Psoas muscle (tissue), 8 donors: ENCODE measurements around the gene OSER1. TPM values are rescaled to one million over a fixed set of nuclear protein-coding genes. Genes with fewer than 3 reads are reported as not detected.
A peak's percentile ranks its signal among the peaks of the same experiment; 100 is the strongest.

Experiments used
- ATAC-seq, 4 donors: fragments of 200-7000 bp; cut with Tn5 transposase; one replicate each; pipeline ENCODE4 v1.9.1; 2020; ENCODE audit warnings: moderate library complexity in 3 of 4, mild to moderate bottlenecking in 2 of 4
- DNase-seq, 2 donors: peaks; one replicate each; pipeline ENCODE4 v3.0.0-alpha.2; 2020
- H3K27ac ChIP-seq: fragments of 200-600 bp; one replicate; pipeline ENCODE4 v1.8.0; 2022
- H3K27me3 ChIP-seq, 3 donors: fragments of 200-600 bp in 1 of 3; one replicate each; pipeline versions ENCODE4 v1.6.1 to v1.8.0; 2013 to 2022; ENCODE audit warnings: low read length in 2 of 3, mild to moderate bottlenecking in 2 of 3, moderate library complexity in 1 of 3; ENCODE audit not compliant: insufficient read depth in 3 of 3
- H3K36me3 ChIP-seq, 2 donors: fragments of 200-600 bp in 1 of 2; one replicate each; pipeline versions ENCODE4 v1.6.1 to v1.8.0; 2013 to 2022; ENCODE audit warnings: low read depth in 1 of 2, mild to moderate bottlenecking in 1 of 2, moderate library complexity in 1 of 2; ENCODE audit not compliant: insufficient read depth in 1 of 2
- H3K4me1 ChIP-seq: fragments of 200-600 bp; one replicate; pipeline ENCODE4 v1.8.0; 2022
- H3K4me3 ChIP-seq: fragments of 200-600 bp; one replicate; pipeline ENCODE4 v1.8.0; 2022; ENCODE audit warnings: mild to moderate bottlenecking
- H3K9me3 ChIP-seq: fragments of 200-600 bp; one replicate; pipeline ENCODE4 v1.8.0; 2022
- CTCF ChIP-seq: fragments of 200-600 bp; IDR thresholded peaks from one replicate; pipeline ENCODE4 v1.8.0; 2022; ENCODE audit warnings: antibody characterized with exemption
- WGBS, 3 donors: extraction: QIAGEN DNeasy Blood & Tissue Kit; methylation state at CpG; one replicate each; pipeline versions ENCODE4 v1.1.6 to v1.1.7; 2013; 5-methylcytosine and 5-hydroxymethylcytosine counted together
- intact Hi-C, 2 donors: fragments of 100-400 bp; cut with DNase I; formaldehyde crosslinking; loops; one replicate each; pipeline versions ENCODE4 v1.11.0 to v1.14.2; 2022
- polyA plus RNA-seq, 3 donors: library from polyadenylated mRNA; stranded (reverse); fragments of 200-250 nt; gene quantifications; one replicate each; pipeline ENCODE4 v1.2.3, GENCODE V29; 2013
- total RNA-seq, 4 donors: library from RNA; stranded (reverse); fragmentation: NEBNext Ultra II Directional in 2 of 4; extraction: Animal tissue kit (Norgen Biotek cat#: 25700) in 2 of 4; gene quantifications; one replicate each; pipeline versions ENCODE4 v1.2.1 to v1.2.4, GENCODE V29; 2021 to 2023
- donor health status: healthy with polysubstance abuse.
- donor health status: DM: no; HTN: no; CAD: no; lungs with moderate emphysema.
- donor health status: Bipolar disorder and iron deficiency.
- donor health status: healthy.
- donor health status: DM: yes; HTN: yes; CAD: no.
- donor health status: DM: no; HTN: no; CAD: no.
- donor health status: DM: no; HTN: no; CAD: no.
- donor health status: DM: yes; HTN: yes; CAD: no.

Gene OSER1
- total and polyA plus RNA-seq, 7 donors: 46.0 to 97.6 (median 62.5) TPM

- no peak for ATAC-seq
- intact Hi-C loops: loop anchor here (5.0 to 10.0 kb wide), 5 partner anchors 262 to 672 kb away; partner anchors contain the start of genes TTPAL (in 2 of the 2) and YWHAB (in 1 of the 2)
- Histone ChIP-seq H3K9me3 (no peaks in the 10 kb centered on the region), H3K27ac (no peak overlapping the region), H3K4me1 (peaks cover 22% of the 10 kb centered on the region), H3K27me3 (no peaks in the 10 kb centered on the region), H3K36me3 (no peaks in the 10 kb centered on the region), H3K4me3 (peak overlapping the region; percentile 77)
- TF ChIP-seq CTCF: no peak
- 74 to 84% (median 77%) methylated on average over 4 of the region's 4 CpGs for WGBS, 3 donors
- DNase-seq: no peak
Measured at GRCh38 chr20:44212792-44213191, 2.2 kb upstream of the OSER1 start.

- Histone ChIP-seq H3K36me3 (peaks cover 0 to 2% of the 10 kb centered on the region in 2 donors), H3K4me1 (peaks cover 29% of the 10 kb centered on the region), H3K4me3 (peak overlapping the region; percentile 77), H3K27me3 (no peaks in the 10 kb centered on the region), H3K27ac (peak overlapping the region; percentile 92), H3K9me3 (no peaks in the 10 kb centered on the region)
- no peak for TF ChIP-seq CTCF
- WGBS, 3 donors: 8 to 10% (median 9%) methylated on average over 24 of the region's 24 CpGs
- intact Hi-C loops: loop anchor here (5.0 to 10.0 kb wide), 5 partner anchors 263 to 673 kb away; partner anchors contain the start of genes TTPAL (in 2 of the 2) and YWHAB (in 1 of the 2)
- ATAC-seq (no peak), DNase-seq (no peak)
Measured at GRCh38 chr20:44211177-44212039, 837 bp upstream of the OSER1 start.

- intact Hi-C loops: loop anchor here (5.0 to 10.0 kb wide), 6 partner anchors 265 to 1135 kb away; partner anchors contain the start of genes TTPAL (in 2 of the 2), SDC4 (in 1 of the 2) and YWHAB (in 1 of the 2)
- no peak for TF ChIP-seq CTCF
- H3K9me3 ChIP-seq: no peaks in the 10 kb centered on the region
- 0 to 1% (median 1%) methylated on average over 30 to 31 of the region's 31 CpGs for WGBS, 3 donors
- peaks cover 4 to 17% of the 10 kb centered on the region in 2 donors for H3K36me3 ChIP-seq
- H3K27ac ChIP-seq: peak overlapping the region; percentile 92
- DNase-seq (peak in 1 of 2 donors; percentile 28), ATAC-seq (peak; percentile 4 to 21 (median 18))
- no peaks in the 10 kb centered on the region for H3K27me3 ChIP-seq
- H3K4me3 ChIP-seq: peak overlapping the region; percentile 77
- H3K4me1 ChIP-seq: peaks cover 43% of the 10 kb centered on the region
Measured at GRCh38 chr20:44209686-44210405, 725 bp downstream of the OSER1 start.

DNA sequence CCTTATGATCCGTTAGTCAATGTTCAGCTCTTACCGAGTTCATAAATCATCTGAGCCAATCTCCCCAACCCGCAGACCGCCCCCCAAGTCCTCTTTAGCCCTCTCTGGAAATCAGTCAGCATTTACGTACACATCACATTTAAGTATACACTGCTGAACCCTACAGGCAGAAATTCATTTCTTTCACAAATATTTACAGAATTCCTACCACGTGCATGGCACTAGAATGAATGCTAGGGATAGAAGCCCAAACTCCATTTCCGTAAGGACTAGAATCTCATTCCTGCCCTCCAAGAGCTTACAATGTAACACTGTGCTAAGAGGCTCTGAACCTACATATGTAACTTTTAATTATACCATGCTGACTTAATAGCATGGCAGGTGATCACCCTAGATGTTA is 1.8 kb downstream of the OSER1 start:
- H3K4me3 ChIP-seq: peak overlapping the region; percentile 77
- 13 to 33% (median 14%) methylated on average over 7 of the region's 7 CpGs for WGBS, 3 donors
- peak overlapping the region; percentile 92 for H3K27ac ChIP-seq

More for the DNA sequence above, 1.8 kb downstream of the OSER1 start:
- intact Hi-C loops: loop anchor here in 1 of 2 donors (10.0 kb wide), 1 partner anchor 1136 kb away; the partner anchor contains the start of gene SDC4
- no peak for ATAC-seq
- Histone ChIP-seq H3K4me1 (peaks cover 54% of the 10 kb centered on the region), H3K27me3 (no peaks in the 10 kb centered on the region), H3K9me3 (no peaks in the 10 kb centered on the region), H3K36me3 (peaks cover 4 to 22% of the 10 kb centered on the region in 2 donors)
- no peak for TF ChIP-seq CTCF
- DNase-seq: no peak
